SK-N-SH (cell line): ENCODE data around the gene COL24A1.

Experiments used
- CHD2 ChIP-seq: fragments of 150-350 bp; IDR thresholded peaks from 2 replicates; pipeline ENCODE4 v1.6.1; 2018; ENCODE audit warnings: low read length; ENCODE audit not compliant: partially characterized antibody
- CTCF ChIP-seq: fragments of 200-600 bp; sonication (generic); IDR thresholded peaks from 2 replicates; pipeline ENCODE4 v1.6.1; 2017; ENCODE audit warnings: antibody characterized with exemption, mild to moderate bottlenecking, moderate library complexity
- ELF1 ChIP-seq: IDR thresholded peaks from 2 replicates; pipeline ENCODE4 v1.4.0; 2012
- GATA2 ChIP-seq: sonication (generic); formaldehyde crosslinking; IDR thresholded peaks from 2 replicates; pipeline ENCODE4 v1.5.0; 2020; ENCODE audit warnings: mild to moderate bottlenecking, missing genetic modification reagents
- MAX ChIP-seq: IDR thresholded peaks from 2 replicates; pipeline ENCODE4 v1.4.0; 2012; ENCODE audit warnings: low read depth
- NRF1 ChIP-seq: IDR thresholded peaks from 2 replicates; pipeline ENCODE4 v1.6.1; 2012; ENCODE audit warnings: low read depth, mild to moderate bottlenecking, low read length
- POLR2AphosphoS5 ChIP-seq: IDR thresholded peaks from 2 replicates; pipeline ENCODE4 v1.6.1; 2012; ENCODE audit warnings: low read depth, low read length
- SMC3 ChIP-seq: IDR thresholded peaks from 2 replicates; pipeline ENCODE4 v1.6.1; 2012; ENCODE audit warnings: low read depth, low read length, improper control_type of control experiment
- TAF1 ChIP-seq: IDR thresholded peaks from 2 replicates; pipeline ENCODE4 v1.6.1; 2012; ENCODE audit warnings: low read depth, mild to moderate bottlenecking, low read length, moderate library complexity, borderline replicate concordance
- TF ChIP-seq, protein P1 (sequence below): IDR thresholded peaks from 2 replicates; pipeline ENCODE4 v1.6.1; 2012; ENCODE audit warnings: mild to moderate bottlenecking, low read depth, low read length, moderate library complexity

DNA sequence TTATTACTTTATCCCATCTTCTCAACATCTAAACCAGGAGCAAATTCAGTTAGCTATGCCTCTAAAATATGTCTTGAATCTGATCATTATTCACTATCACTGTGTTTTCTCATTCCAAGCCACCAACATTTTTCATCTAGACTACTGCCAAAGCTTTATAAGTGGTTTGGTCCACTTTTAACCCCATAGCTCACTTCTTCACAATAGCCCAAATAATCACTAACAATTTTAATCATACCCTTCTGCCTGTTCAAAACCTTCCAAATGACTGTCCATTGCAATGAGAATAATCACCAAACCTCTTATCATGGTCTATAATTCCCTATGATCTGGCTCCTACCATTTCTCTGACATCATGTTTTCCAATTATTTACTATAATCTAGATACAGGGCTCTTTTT is 298.6 kb downstream of the COL24A1 start:
- TF ChIP-seq CTCF, result no peak
- TF ChIP-seq TAF1, result no peak
- TF ChIP-seq, protein P1, sequence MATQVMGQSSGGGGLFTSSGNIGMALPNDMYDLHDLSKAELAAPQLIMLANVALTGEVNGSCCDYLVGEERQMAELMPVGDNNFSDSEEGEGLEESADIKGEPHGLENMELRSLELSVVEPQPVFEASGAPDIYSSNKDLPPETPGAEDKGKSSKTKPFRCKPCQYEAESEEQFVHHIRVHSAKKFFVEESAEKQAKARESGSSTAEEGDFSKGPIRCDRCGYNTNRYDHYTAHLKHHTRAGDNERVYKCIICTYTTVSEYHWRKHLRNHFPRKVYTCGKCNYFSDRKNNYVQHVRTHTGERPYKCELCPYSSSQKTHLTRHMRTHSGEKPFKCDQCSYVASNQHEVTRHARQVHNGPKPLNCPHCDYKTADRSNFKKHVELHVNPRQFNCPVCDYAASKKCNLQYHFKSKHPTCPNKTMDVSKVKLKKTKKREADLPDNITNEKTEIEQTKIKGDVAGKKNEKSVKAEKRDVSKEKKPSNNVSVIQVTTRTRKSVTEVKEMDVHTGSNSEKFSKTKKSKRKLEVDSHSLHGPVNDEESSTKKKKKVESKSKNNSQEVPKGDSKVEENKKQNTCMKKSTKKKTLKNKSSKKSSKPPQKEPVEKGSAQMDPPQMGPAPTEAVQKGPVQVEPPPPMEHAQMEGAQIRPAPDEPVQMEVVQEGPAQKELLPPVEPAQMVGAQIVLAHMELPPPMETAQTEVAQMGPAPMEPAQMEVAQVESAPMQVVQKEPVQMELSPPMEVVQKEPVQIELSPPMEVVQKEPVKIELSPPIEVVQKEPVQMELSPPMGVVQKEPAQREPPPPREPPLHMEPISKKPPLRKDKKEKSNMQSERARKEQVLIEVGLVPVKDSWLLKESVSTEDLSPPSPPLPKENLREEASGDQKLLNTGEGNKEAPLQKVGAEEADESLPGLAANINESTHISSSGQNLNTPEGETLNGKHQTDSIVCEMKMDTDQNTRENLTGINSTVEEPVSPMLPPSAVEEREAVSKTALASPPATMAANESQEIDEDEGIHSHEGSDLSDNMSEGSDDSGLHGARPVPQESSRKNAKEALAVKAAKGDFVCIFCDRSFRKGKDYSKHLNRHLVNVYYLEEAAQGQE, result no peak
- no peak for TF ChIP-seq MAX
- no peak for TF ChIP-seq NRF1
- no peak for TF ChIP-seq POLR2AphosphoS5
- TF ChIP-seq GATA2 (CRISPR knock-in tag), result no peak
- TF ChIP-seq SMC3, result no peak
- TF ChIP-seq CHD2, result no peak
- TF ChIP-seq ELF1, result no peak
